Stomach (tissue), 9 donors: ENCODE data around the gene HS3ST1. TPM values are rescaled to one million over a fixed set of nuclear protein-coding genes. Genes with fewer than 3 reads are reported as not detected.

Source experiments
- DNase-seq, 2 donors: peaks; one replicate each; pipeline versions ENCODE4 v3.0.0 to v3.0.0-alpha.2; 2013 to 2019
- H3K27ac ChIP-seq, 5 donors: fragments of 200-600 bp in 4 of 5; sonication (generic) in 4 of 5; one replicate each; pipeline ENCODE4 v1.5.1; 2013 to 2019; ENCODE audit warnings: mild to moderate bottlenecking in 1 of 5, moderate library complexity in 1 of 5
- H3K27me3 ChIP-seq, 3 donors: fragments of 200-600 bp; sonication (generic); one replicate each; pipeline ENCODE4 v1.5.1; 2017 to 2019; ENCODE audit warnings: mixed run types in 1 of 3
- H3K36me3 ChIP-seq, 4 donors: fragments of 200-600 bp; sonication (generic); 1 replicate in 3 of 4; 2 replicates in 1 of 4; pipeline ENCODE4 v1.5.1; 2016 to 2019
- H3K4me1 ChIP-seq, 4 donors: fragments of 200-600 bp; sonication (generic); one replicate each; pipeline ENCODE4 v1.5.1; 2016 to 2019
- H3K4me3 ChIP-seq, 4 donors: fragments of 200-600 bp; sonication (generic) in 3 of 4; one replicate each; pipeline ENCODE4 v1.5.1; 2016 to 2019; ENCODE audit warnings: mild to moderate bottlenecking in 1 of 4
- H3K9me3 ChIP-seq, 4 donors: fragments of 200-600 bp; sonication (generic); one replicate each; pipeline ENCODE4 v1.5.1; 2016 to 2019
- CTCF ChIP-seq, 7 experiments: fragments of 450-650 bp in 4 of 7; fragments of 200-600 bp in 3 of 7; sonication (generic) in 3 of 7; IDR thresholded peaks; one replicate each; pipeline ENCODE4 v1.5.1; 2016 to 2019; ENCODE audit warnings: antibody characterized with exemption in 7 of 7, control low read depth in 2 of 7, mild to moderate bottlenecking in 1 of 7
- EP300 ChIP-seq: sonication (generic); formaldehyde crosslinking; IDR thresholded peaks from one replicate; pipeline ENCODE4 v1.6.1; 2017; ENCODE audit warnings: antibody characterized with exemption
- POLR2A ChIP-seq, 4 donors: fragments of 450-650 bp; IDR thresholded peaks; one replicate each; pipeline ENCODE4 v1.6.1; 2016; ENCODE audit warnings: antibody characterized with exemption in 4 of 4, control low read depth in 2 of 4, mild to moderate bottlenecking in 1 of 4, moderate library complexity in 1 of 4
- POLR2AphosphoS5 ChIP-seq, 3 donors: sonication (generic); formaldehyde crosslinking; IDR thresholded peaks; one replicate each; pipeline ENCODE4 v1.6.1; 2016; ENCODE audit warnings: antibody characterized with exemption in 3 of 3
- WGBS, 5 donors: extraction: QIAGEN DNeasy Blood & Tissue Kit in 3 of 5; methylation state at CpG; one replicate each; pipeline versions ENCODE4 v1.1.5 to v1.1.7; 2013 to 2018; 5-methylcytosine and 5-hydroxymethylcytosine counted together
- intact Hi-C: fragments of 100-400 bp; cut with DNase I; formaldehyde crosslinking; loops from one replicate; pipeline ENCODE4 v1.15.1; 2023; ENCODE audit warnings: low total_unique reads
- polyA plus RNA-seq, 3 donors: library from polyadenylated mRNA; stranded (reverse); fragments of 200-250 nt; gene quantifications; one replicate each; pipeline ENCODE4 v1.2.3, GENCODE V29; 2013
- total RNA-seq, 5 donors: library from RNA; depleted of rRNA; stranded (reverse); fragments of >200 nt; gene quantifications; one replicate each; pipeline versions ENCODE4 v1.1.0 to v1.2.3, GENCODE V29; 2014 to 2016
- donor health status: healthy with polysubstance abuse.
- donor health status: Bipolar disorder and iron deficiency.
- donor health status: healthy.

HS3ST1 gene
- total and polyA plus RNA-seq, 8 donors, result 0.58 to 123 (median 4.1) TPM; not detected in 1

GRCh38 chr4:11420327-11420726 lies 8.4 kb downstream of the HS3ST1 start:
- no peak for DNase-seq
- intact Hi-C loops, result no loop called here
- 82 to 97% (median 93%) methylated on average over 8 of the region's 8 CpGs for WGBS, 5 donors
- Histone ChIP-seq H3K9me3 (no peaks in the 10 kb centered on the region), H3K4me1 (peaks cover 0 to 27% (median 4%) of the 10 kb centered on the region in 4 donors), H3K36me3 (no peaks in the 10 kb centered on the region), H3K4me3 (no peak overlapping the region), H3K27me3 (no peaks in the 10 kb centered on the region), H3K27ac (no peak overlapping the region)
- TF ChIP-seq EP300 (no peak), CTCF (IDR thresholded peaks at IDR 0.05) (no peak), POLR2A (IDR thresholded peaks at IDR 0.05) (no peak), POLR2AphosphoS5 (IDR thresholded peaks at IDR 0.05) (no peak)

GRCh38 chr4:11418610-11419009 lies 10.1 kb downstream of the HS3ST1 start:
- no peak overlapping the region for H3K4me3 ChIP-seq
- no peak overlapping the region for H3K27ac ChIP-seq
- intact Hi-C loops, result no loop called here
- peaks cover 0 to 23% (median 0%) of the 10 kb centered on the region in 4 donors for H3K4me1 ChIP-seq
- H3K9me3 ChIP-seq, result no peaks in the 10 kb centered on the region
- no peaks in the 10 kb centered on the region for H3K36me3 ChIP-seq
- TF ChIP-seq POLR2A (IDR thresholded peaks at IDR 0.05) (no peak), EP300 (no peak), CTCF (IDR thresholded peaks at IDR 0.05) (no peak), POLR2AphosphoS5 (IDR thresholded peaks at IDR 0.05) (no peak)
- H3K27me3 ChIP-seq, result no peaks in the 10 kb centered on the region
- DNase-seq, result no peak

GRCh38 chr4:11416767-11417113 lies 12.0 kb downstream of the HS3ST1 start:
- no peak for TF ChIP-seq EP300
- TF ChIP-seq CTCF (IDR thresholded peaks at IDR 0.05), result no peak
- no peak for TF ChIP-seq POLR2A (IDR thresholded peaks at IDR 0.05)
- no peak for TF ChIP-seq POLR2AphosphoS5 (IDR thresholded peaks at IDR 0.05)
- H3K36me3 ChIP-seq, result peaks cover 0 to 9% (median 0%) of the 10 kb centered on the region in 4 donors
- no peak overlapping the region for H3K27ac ChIP-seq
- no peak for DNase-seq
- H3K4me3 ChIP-seq, result no peak overlapping the region
- H3K4me1 ChIP-seq, result peaks cover 0 to 16% (median 0%) of the 10 kb centered on the region in 4 donors
- intact Hi-C loops, result no loop called here
- WGBS, 5 donors, result 34 to 65% (median 53%) methylated on average over 3 of the region's 3 CpGs
- H3K9me3 ChIP-seq, result no peaks in the 10 kb centered on the region
- H3K27me3 ChIP-seq, result no peaks in the 10 kb centered on the region

- no peaks in the 10 kb centered on the region for H3K9me3 ChIP-seq
- H3K27ac ChIP-seq, result no peak overlapping the region
- H3K4me1 ChIP-seq, result peaks cover 0 to 10% (median 0%) of the 10 kb centered on the region in 4 donors
- 64 to 84% (median 78%) methylated on average over 8 of the region's 8 CpGs for WGBS, 5 donors
- H3K36me3 ChIP-seq, result peaks cover 0 to 9% (median 0%) of the 10 kb centered on the region in 4 donors
- no peaks in the 10 kb centered on the region for H3K27me3 ChIP-seq
- intact Hi-C loops, result no loop called here
- no peak for DNase-seq
- TF ChIP-seq POLR2A (IDR thresholded peaks at IDR 0.05) (no peak), POLR2AphosphoS5 (IDR thresholded peaks at IDR 0.05) (no peak), CTCF (IDR thresholded peaks at IDR 0.05) (no peak), EP300 (no peak)
- no peak overlapping the region for H3K4me3 ChIP-seq
These were observed 12.5 kb downstream of the HS3ST1 start for GRCh38 chr4:11416071-11416766.
